ENCODE data around the gene RANBP17. TPM values are rescaled to one million over a fixed set of nuclear protein-coding genes. Genes with fewer than 3 reads are reported as not detected.
A peak's percentile ranks its signal among the peaks of the same experiment; 100 is the strongest.

RANBP17 gene
- total and polyA plus RNA-seq, 8 donors: 3.5 to 11.3 (median 7.9) TPM

- H3K36me3 ChIP-seq: no peaks in the 10 kb centered on the region
- TF ChIP-seq CTCF (IDR thresholded peaks at IDR 0.05): no peak
- peak in 2 of 6 donors; percentile 19 to 22 for DNase-seq
- H3K4me1 ChIP-seq: peaks cover 4 to 18% (median 10%) of the 10 kb centered on the region in 3 donors
- intact Hi-C loops (cut with DNase I): no loop called here
- WGBS, 2 donors: 17 to 21% methylated on average over 3 of the region's 3 CpGs
- no peaks in the 10 kb centered on the region for H3K9me3 ChIP-seq
- H3K4me3 ChIP-seq: no peak overlapping the region
- H3K27me3 ChIP-seq: no peaks in the 10 kb centered on the region
- peak; percentile 96 to 99 (median 97) for ATAC-seq
- H3K27ac ChIP-seq: no peak overlapping the region
- FAIRE-seq: peak; percentile 60
Measured at GRCh38 chr5:170886210-170886894, 24.5 kb downstream of the RANBP17 start.

GRCh38 chr5:170892196-170892595 is 30.4 kb downstream of the RANBP17 start:
- WGBS, 2 donors: 93 to 97% methylated on average over 2 of the region's 2 CpGs
- FAIRE-seq: no peak

GRCh38 chr5:170894665-170895064 is 32.8 kb downstream of the RANBP17 start:
- Histone ChIP-seq H3K4me3 (no peak overlapping the region), H3K27me3 (no peaks in the 10 kb centered on the region), H3K4me1 (no peaks in the 10 kb centered on the region), H3K9me3 (no peaks in the 10 kb centered on the region), H3K27ac (no peak overlapping the region), H3K36me3 (no peaks in the 10 kb centered on the region)
- 43 to 71% methylated on average over 2 of the region's 2 CpGs for WGBS, 2 donors
- no peak for DNase-seq
- ATAC-seq: no peak
- no peak for FAIRE-seq
- no peak for TF ChIP-seq CTCF (IDR thresholded peaks at IDR 0.05)
- intact Hi-C loops (cut with DNase I): no loop called here

More at GRCh38 chr5:170892196-170892595, 30.4 kb downstream of the RANBP17 start:
- ATAC-seq: no peak
- Histone ChIP-seq H3K4me1 (peaks cover 0 to under 1% (median 0%) of the 10 kb centered on the region in 3 donors), H3K27ac (no peak overlapping the region), H3K36me3 (no peaks in the 10 kb centered on the region), H3K27me3 (no peaks in the 10 kb centered on the region), H3K4me3 (no peak overlapping the region), H3K9me3 (no peaks in the 10 kb centered on the region)
- no peak for DNase-seq
- intact Hi-C loops (cut with DNase I): no loop called here
- no peak for TF ChIP-seq CTCF (IDR thresholded peaks at IDR 0.05)

GRCh38 chr5:170896779-170897178 is 35.0 kb downstream of the RANBP17 start:
- 62 to 73% methylated on average over 9 of the region's 9 CpGs for WGBS, 2 donors
- peak in 5 of 6 donors; percentile 14 to 65 (median 16) for DNase-seq
- H3K4me1 ChIP-seq: no peaks in the 10 kb centered on the region
- intact Hi-C loops (cut with DNase I): no loop called here
- peak in 2 of 4 donors; percentile 13 to 20 for TF ChIP-seq CTCF (IDR thresholded peaks at IDR 0.05)
- no peak overlapping the region for H3K27ac ChIP-seq
- no peaks in the 10 kb centered on the region for H3K27me3 ChIP-seq
- FAIRE-seq: no peak
- H3K36me3 ChIP-seq: no peaks in the 10 kb centered on the region
- H3K9me3 ChIP-seq: no peaks in the 10 kb centered on the region
- peak in 3 of 4 donors; percentile 67 to 85 (median 78) for ATAC-seq
- no peak overlapping the region for H3K4me3 ChIP-seq

GRCh38 chr5:170903075-170903474 is 41.3 kb downstream of the RANBP17 start:
- no peaks in the 10 kb centered on the region for H3K27me3 ChIP-seq
- no peak overlapping the region for H3K4me3 ChIP-seq
- no peak overlapping the region for H3K27ac ChIP-seq
- intact Hi-C loops (cut with DNase I): no loop called here
- no peaks in the 10 kb centered on the region for H3K4me1 ChIP-seq
- WGBS, 2 donors: 92 to 96% methylated on average over 8 of the region's 8 CpGs
- H3K9me3 ChIP-seq: no peaks in the 10 kb centered on the region
- peak in 1 of 6 donors; percentile 8 for DNase-seq
- FAIRE-seq: no peak
- ATAC-seq: no peak
- no peaks in the 10 kb centered on the region for H3K36me3 ChIP-seq
- TF ChIP-seq CTCF (IDR thresholded peaks at IDR 0.05): no peak

All from pancreas (tissue), 10 donors.